Measurements from ENCODE around the gene FCN3. TPM values are rescaled to one million over a fixed set of nuclear protein-coding genes. Genes with fewer than 3 reads are reported as not detected.

Gene FCN3
- total and polyA plus RNA-seq, 2 donors (not counting 1 experiment from before 2014, with no cell fraction given) = not detected

DNA sequence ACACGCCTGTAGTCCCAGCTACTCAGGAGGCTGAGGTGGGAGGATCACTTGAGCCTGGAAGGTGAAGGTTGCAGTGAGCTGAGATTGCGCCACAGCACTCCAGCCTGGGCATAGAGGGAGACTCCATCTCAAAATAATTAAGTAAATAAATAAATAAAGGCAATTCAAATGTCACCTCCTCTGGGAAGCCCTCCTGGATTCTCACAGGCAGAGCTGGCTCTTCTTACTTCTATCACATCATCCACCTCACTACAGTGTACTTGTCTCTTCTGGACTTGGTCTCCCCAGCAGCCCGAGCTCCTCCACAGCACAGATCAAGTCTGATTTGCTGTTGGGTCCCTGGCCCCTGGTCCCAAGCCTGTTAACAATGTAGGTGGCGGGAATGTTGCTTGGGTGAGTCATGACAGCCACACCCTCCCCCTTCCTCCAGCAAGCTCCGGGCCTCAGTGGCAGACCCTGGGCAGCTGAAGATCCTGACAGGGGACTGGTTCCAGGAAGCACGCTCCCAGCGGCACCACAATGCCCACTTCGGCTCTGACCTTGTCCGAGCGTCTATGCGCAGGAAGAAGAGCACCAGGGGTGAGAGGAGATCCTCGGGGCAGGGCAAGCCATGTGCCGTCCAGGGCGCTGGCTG, 27.5 kb downstream of the FCN3 start:
- Histone ChIP-seq H3K27me3 (replicated peaks in 1 of 4; ENCODE audit: control extremely low read depth in 1 of 4, control insufficient read depth in 3 of 4, insufficient read depth in 4 of 4, low read length in 3 of 4) (no peaks in the 10 kb centered on the region), H3K9ac (ENCODE audit: low read length) (no peak overlapping the region), H3K4me1 (ENCODE audit: control insufficient read depth in 2 of 2, insufficient read depth in 2 of 2, low read length in 2 of 2) (peaks cover 17 to 32% of the 10 kb centered on the region in 2 donors), H3K4me2 (replicated peaks; ENCODE audit: low read depth, low read length, poor library complexity, severe bottlenecking) (no peak overlapping the region), H2AFZ (ENCODE audit: insufficient read depth, low read depth, low read length, poor library complexity, severe bottlenecking) (no peak overlapping the region), H3K9me3 (ENCODE audit: control extremely low read depth in 1 of 3, control insufficient read depth in 2 of 3, insufficient read depth in 1 of 3, low read length in 2 of 3) (no peaks in the 10 kb centered on the region), H3K36me3 (replicated peaks in 1 of 2; ENCODE audit: control extremely low read depth in 1 of 2, control insufficient read depth in 1 of 2, extremely low read depth in 1 of 2, insufficient read depth in 2 of 2, low read length in 1 of 2) (peaks cover 0 to 56% of the 10 kb centered on the region in 2 experiments), H3K4me3 (ENCODE audit: control extremely low read depth in 1 of 5, extremely low read depth in 1 of 5, insufficient read depth in 1 of 5, low read depth in 2 of 5, low read length in 4 of 5) (no peak overlapping the region), H3K79me2 (ENCODE audit: control insufficient read depth, insufficient read depth, low read length) (peaks cover 63% of the 10 kb centered on the region), H3K27ac (ENCODE audit: low read length in 2 of 2) (no peak overlapping the region), H4K20me1 (ENCODE audit: control insufficient read depth, insufficient read depth, low read length, poor library complexity, severe bottlenecking) (peaks cover 12% of the 10 kb centered on the region)
- TF ChIP-seq EZH2 (IDR thresholded peaks at IDR 0.05; ENCODE audit: borderline replicate concordance, insufficient read depth, low read depth, low read length, poor library complexity, severe bottlenecking) = no peak
- TF ChIP-seq, protein P1, sequence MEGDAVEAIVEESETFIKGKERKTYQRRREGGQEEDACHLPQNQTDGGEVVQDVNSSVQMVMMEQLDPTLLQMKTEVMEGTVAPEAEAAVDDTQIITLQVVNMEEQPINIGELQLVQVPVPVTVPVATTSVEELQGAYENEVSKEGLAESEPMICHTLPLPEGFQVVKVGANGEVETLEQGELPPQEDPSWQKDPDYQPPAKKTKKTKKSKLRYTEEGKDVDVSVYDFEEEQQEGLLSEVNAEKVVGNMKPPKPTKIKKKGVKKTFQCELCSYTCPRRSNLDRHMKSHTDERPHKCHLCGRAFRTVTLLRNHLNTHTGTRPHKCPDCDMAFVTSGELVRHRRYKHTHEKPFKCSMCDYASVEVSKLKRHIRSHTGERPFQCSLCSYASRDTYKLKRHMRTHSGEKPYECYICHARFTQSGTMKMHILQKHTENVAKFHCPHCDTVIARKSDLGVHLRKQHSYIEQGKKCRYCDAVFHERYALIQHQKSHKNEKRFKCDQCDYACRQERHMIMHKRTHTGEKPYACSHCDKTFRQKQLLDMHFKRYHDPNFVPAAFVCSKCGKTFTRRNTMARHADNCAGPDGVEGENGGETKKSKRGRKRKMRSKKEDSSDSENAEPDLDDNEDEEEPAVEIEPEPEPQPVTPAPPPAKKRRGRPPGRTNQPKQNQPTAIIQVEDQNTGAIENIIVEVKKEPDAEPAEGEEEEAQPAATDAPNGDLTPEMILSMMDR (IDR thresholded peaks at IDR 0.05) = no peak
- 97% methylated on average over 9 of the region's 14 CpGs for WGBS (ENCODE audit: insufficient coverage)
- ChIA-PET CTCF (interaction anchor here (0.7 to 12.7 kb wide), 5 partner anchors 11 to 46 kb away, joined by 3 to 132 read pairs (median 4); partner anchors contain the start of gene MAP3K6), POLR2A (interaction anchor here (0.6 kb wide), 1 partner anchor 75 kb away, joined by 4 read pairs; no protein-coding TSS in a partner anchor)
- DNase-seq (no peak), ATAC-seq (ENCODE audit: low read depth) (no peak)
- H3K4me1 Mint-ChIP-seq = peaks cover 42% of the 10 kb centered on the region
- no peak overlapping the region for H3K4me3 Mint-ChIP-seq
- intact Hi-C loops (cut with micrococcal nuclease) = no loop called here
- no peaks in the 10 kb centered on the region for H3K9me3 Mint-ChIP-seq (ENCODE audit: insufficient read depth)
- H3K27me3 Mint-ChIP-seq = no peaks in the 10 kb centered on the region
- peak overlapping the region; percentile 7 for H3K27ac Mint-ChIP-seq

DNA sequence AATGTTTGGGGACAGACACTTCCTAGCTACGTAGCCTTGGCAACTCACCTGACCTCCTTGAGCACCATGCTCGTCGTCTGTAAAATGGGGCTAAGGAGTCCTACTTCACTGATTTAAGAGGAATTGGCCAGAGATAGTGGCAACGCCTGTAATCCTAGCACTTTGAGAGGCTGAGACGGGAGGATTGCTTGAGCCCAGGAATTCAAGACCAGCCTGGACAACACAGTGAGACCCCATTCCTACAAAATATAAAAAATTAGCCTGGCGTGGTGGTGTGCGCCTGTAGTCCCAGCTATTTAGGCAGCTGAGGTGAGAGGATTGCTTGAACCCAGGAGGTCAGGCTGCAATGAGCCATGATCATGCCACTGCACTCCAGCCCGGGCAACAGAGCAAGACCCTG, 28.3 kb downstream of the FCN3 start:
- H3K9me3 ChIP-seq (ENCODE audit: control extremely low read depth in 1 of 3, control insufficient read depth in 2 of 3, insufficient read depth in 1 of 3, low read length in 2 of 3) = no peaks in the 10 kb centered on the region
- peaks cover 63% of the 10 kb centered on the region for H3K79me2 ChIP-seq (ENCODE audit: control insufficient read depth, insufficient read depth, low read length)
- peak overlapping the region; percentile 33 for H3K4me3 Mint-ChIP-seq
- peaks cover 12% of the 10 kb centered on the region for H4K20me1 ChIP-seq (ENCODE audit: control insufficient read depth, insufficient read depth, low read length, poor library complexity, severe bottlenecking)
- intact Hi-C loops (cut with micrococcal nuclease) = no loop called here
- no peak for TF ChIP-seq EZH2 (IDR thresholded peaks at IDR 0.05; ENCODE audit: borderline replicate concordance, insufficient read depth, low read depth, low read length, poor library complexity, severe bottlenecking)
- TF ChIP-seq, protein P1 (IDR thresholded peaks at IDR 0.05) = no peak
- DNase-seq = no peak
- no peaks in the 10 kb centered on the region for H3K9me3 Mint-ChIP-seq (ENCODE audit: insufficient read depth)
- H3K27ac ChIP-seq (ENCODE audit: low read length in 2 of 2) = no peak overlapping the region
- no peak overlapping the region for H3K4me3 ChIP-seq (ENCODE audit: control extremely low read depth in 1 of 5, extremely low read depth in 1 of 5, insufficient read depth in 1 of 5, low read depth in 2 of 5, low read length in 4 of 5)
- no peak for ATAC-seq (ENCODE audit: low read depth)
- H3K27me3 ChIP-seq (replicated peaks in 1 of 4; ENCODE audit: control extremely low read depth in 1 of 4, control insufficient read depth in 3 of 4, insufficient read depth in 4 of 4, low read length in 3 of 4) = no peaks in the 10 kb centered on the region
- ChIA-PET CTCF (interaction anchor here (0.6 to 12.7 kb wide), 8 partner anchors 12 to 218 kb away, joined by 3 to 132 read pairs (median 4); partner anchors contain the start of gene MAP3K6), POLR2A (no interaction called here)
- no peaks in the 10 kb centered on the region for H3K27me3 Mint-ChIP-seq
- H3K36me3 ChIP-seq (replicated peaks in 1 of 2; ENCODE audit: control extremely low read depth in 1 of 2, control insufficient read depth in 1 of 2, extremely low read depth in 1 of 2, insufficient read depth in 2 of 2, low read length in 1 of 2) = peaks cover 0 to 52% of the 10 kb centered on the region in 2 experiments
- H2AFZ ChIP-seq (ENCODE audit: insufficient read depth, low read depth, low read length, poor library complexity, severe bottlenecking) = no peak overlapping the region
- WGBS (ENCODE audit: insufficient coverage) = 95% methylated on average over 4 of the region's 8 CpGs
- H3K27ac Mint-ChIP-seq = peak overlapping the region; percentile 35
- peaks cover 47% of the 10 kb centered on the region for H3K4me1 Mint-ChIP-seq
- no peak overlapping the region for H3K9ac ChIP-seq (ENCODE audit: low read length)
- H3K4me1 ChIP-seq (ENCODE audit: control insufficient read depth in 2 of 2, insufficient read depth in 2 of 2, low read length in 2 of 2) = peaks cover 19 to 40% of the 10 kb centered on the region in 2 donors
- H3K4me2 ChIP-seq (replicated peaks; ENCODE audit: low read depth, low read length, poor library complexity, severe bottlenecking) = no peak overlapping the region
